ENCODE data around the gene NCL.
"Not testable (repeated sequence)": the region's sequence is repeated elsewhere in the genome, so short reads cannot be mapped to it uniquely, and the experiment has no call there.

NCL gene

GRCh38 chr2:231454361-231454791 is 9.9 kb downstream of the NCL start:
- Histone ChIP-seq H3K9ac (ENCODE audit: low read depth, low read length) (no peak overlapping the region), H3K4me2 (ENCODE audit: low read length) (no peak overlapping the region), H3K9me3 (replicated peaks; ENCODE audit: low read length) (no peaks in the 10 kb centered on the region), H3K4me3 (ENCODE audit: low read length) (no peak overlapping the region), H3K27me3 (ENCODE audit: control insufficient read depth, insufficient read depth, low read length) (no peaks in the 10 kb centered on the region), H3K4me1 (ENCODE audit: control insufficient read depth, insufficient read depth, low read length) (no peaks in the 10 kb centered on the region), H3K36me3 (ENCODE audit: insufficient read depth, low read length) (peaks cover 74% of the 10 kb centered on the region)

DNA sequence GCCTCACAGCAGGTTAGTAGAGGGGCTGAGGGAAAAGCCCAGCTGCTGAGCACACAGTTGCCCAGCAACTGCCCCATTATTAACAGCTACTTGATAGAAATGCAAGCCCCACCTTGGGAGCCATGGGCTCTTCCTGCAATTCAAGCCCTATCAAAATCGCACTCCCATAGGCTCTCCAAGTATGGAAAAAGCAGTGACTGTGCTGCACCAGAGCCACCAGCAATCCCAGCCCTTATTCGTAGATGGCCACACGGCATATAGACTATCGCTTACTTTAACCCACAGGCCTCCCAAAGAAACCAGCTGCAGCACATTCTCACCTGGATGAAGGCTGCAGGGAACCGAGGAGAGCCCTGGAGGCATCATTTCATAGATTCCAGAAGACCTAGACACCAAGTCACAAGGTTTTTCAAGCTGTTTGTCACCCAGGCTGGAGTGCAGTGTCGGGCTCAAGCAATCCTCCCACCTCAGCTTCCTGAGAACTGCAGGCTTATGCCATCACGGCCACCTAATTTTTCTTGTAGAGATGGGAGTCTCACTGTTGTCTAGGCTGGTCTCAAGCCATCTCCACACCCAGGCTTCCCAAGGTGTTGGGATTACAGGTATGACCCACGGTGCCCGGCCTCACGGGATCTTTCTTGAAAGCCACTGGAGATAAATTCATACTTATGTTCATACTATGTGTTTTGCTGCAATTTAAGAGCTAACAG is 11.3 kb downstream of the NCL start:
- Histone ChIP-seq H3K27me3 (ENCODE audit: control insufficient read depth, insufficient read depth, low read length) (no peaks in the 10 kb centered on the region), H3K9me3 (replicated peaks; ENCODE audit: low read length) (no peaks in the 10 kb centered on the region), H3K9ac (ENCODE audit: low read depth, low read length) (no peak overlapping the region), H3K4me1 (ENCODE audit: control insufficient read depth, insufficient read depth, low read length) (no peaks in the 10 kb centered on the region), H3K36me3 (ENCODE audit: insufficient read depth, low read length) (peaks cover 60% of the 10 kb centered on the region), H3K4me3 (ENCODE audit: low read length) (no peak overlapping the region), H3K4me2 (ENCODE audit: low read length) (no peak overlapping the region)

GRCh38 chr2:231450548-231450989 is 13.7 kb downstream of the NCL start:
- Histone ChIP-seq H3K36me3 (ENCODE audit: insufficient read depth, low read length) (peaks cover 36% of the 10 kb centered on the region), H3K9me3 (replicated peaks; ENCODE audit: low read length) (no peaks in the 10 kb centered on the region), H3K27me3 (ENCODE audit: control insufficient read depth, insufficient read depth, low read length) (no peaks in the 10 kb centered on the region), H3K4me2 (ENCODE audit: low read length) (no peak overlapping the region), H3K4me1 (ENCODE audit: control insufficient read depth, insufficient read depth, low read length) (no peaks in the 10 kb centered on the region), H3K9ac (ENCODE audit: low read depth, low read length) (no peak overlapping the region), H3K4me3 (ENCODE audit: low read length) (no peak overlapping the region)

DNA sequence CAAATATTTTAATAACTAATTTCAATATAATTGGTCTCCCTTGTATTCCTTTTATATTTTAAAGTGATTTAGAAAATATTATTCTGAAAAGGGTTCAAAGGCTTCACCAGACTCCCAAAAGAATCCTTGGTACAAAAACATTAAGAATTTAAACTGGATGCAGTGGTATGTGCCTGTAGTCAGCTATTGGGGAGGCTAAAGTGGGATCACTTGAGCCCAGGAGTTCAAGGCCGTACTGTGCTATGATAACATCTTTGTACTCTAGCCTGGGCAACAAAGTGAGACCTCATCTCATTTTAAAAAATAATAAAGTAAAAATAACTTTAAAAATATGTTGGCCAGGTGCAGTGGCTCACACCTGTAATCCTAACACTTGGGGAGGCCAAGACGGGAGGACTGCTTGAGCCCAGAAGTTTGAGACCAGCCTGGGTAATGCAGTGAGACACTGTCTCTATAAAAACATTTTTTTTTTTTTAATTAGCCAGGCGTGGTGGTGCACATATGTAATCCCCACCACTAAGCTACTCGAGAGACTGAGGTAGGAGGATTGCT is 14.7 kb downstream of the NCL start:
- H3K27me3 ChIP-seq (ENCODE audit: control insufficient read depth, insufficient read depth, low read length) = no peaks in the 10 kb centered on the region
- no peak overlapping the region for H3K9ac ChIP-seq (ENCODE audit: low read depth, low read length)
- no peaks in the 10 kb centered on the region for H3K9me3 ChIP-seq (replicated peaks; ENCODE audit: low read length)
- H3K4me3 ChIP-seq (ENCODE audit: low read length) = no peak overlapping the region
- H3K36me3 ChIP-seq (ENCODE audit: insufficient read depth, low read length) = peaks cover 26% of the 10 kb centered on the region
- H3K4me1 ChIP-seq (ENCODE audit: control insufficient read depth, insufficient read depth, low read length) = no peaks in the 10 kb centered on the region
- no peak overlapping the region for H3K4me2 ChIP-seq (ENCODE audit: low read length)

DNA sequence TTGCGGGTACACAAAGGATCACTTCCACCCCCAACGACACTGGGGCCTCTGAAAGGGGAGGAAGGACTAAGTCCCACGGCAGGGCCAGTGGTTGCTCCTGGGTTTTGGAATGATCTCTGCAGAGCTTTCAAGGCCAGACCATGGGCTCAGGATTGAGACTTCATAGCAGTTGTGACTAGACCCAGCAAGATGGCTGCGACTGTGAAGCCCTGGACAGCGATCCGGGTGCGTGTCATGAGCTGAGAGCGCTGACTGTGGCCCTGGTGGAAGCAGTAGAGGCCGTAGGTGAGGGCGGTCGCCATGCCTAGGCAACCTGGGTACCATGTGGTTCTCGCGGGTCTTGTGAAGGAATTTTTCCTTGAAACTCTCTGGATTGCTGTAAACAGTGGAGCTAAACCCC is 27.3 kb downstream of the NCL start:
- H3K4me3 ChIP-seq (ENCODE audit: low read length) = no peak overlapping the region

GRCh38 chr2:231433990-231434389 is 30.3 kb downstream of the NCL start:
- H3K4me3 ChIP-seq (ENCODE audit: low read length) = no peak overlapping the region
- H3K27me3 ChIP-seq (ENCODE audit: control insufficient read depth, insufficient read depth, low read length) = no peaks in the 10 kb centered on the region
- H3K4me2 ChIP-seq (ENCODE audit: low read length) = no peak overlapping the region
- H3K9ac ChIP-seq (ENCODE audit: low read depth, low read length) = no peak overlapping the region
- no peaks in the 10 kb centered on the region for H3K4me1 ChIP-seq (ENCODE audit: control insufficient read depth, insufficient read depth, low read length)
- no peaks in the 10 kb centered on the region for H3K9me3 ChIP-seq (replicated peaks; ENCODE audit: low read length)
- no peaks in the 10 kb centered on the region for H3K36me3 ChIP-seq (ENCODE audit: insufficient read depth, low read length)

More for the DNA sequence above, 27.3 kb downstream of the NCL start:
- Histone ChIP-seq H3K9me3 (replicated peaks; ENCODE audit: low read length) (no peaks in the 10 kb centered on the region), H3K27me3 (ENCODE audit: control insufficient read depth, insufficient read depth, low read length) (no peaks in the 10 kb centered on the region), H3K4me2 (ENCODE audit: low read length) (no peak overlapping the region), H3K9ac (ENCODE audit: low read depth, low read length) (no peak overlapping the region), H3K4me1 (ENCODE audit: control insufficient read depth, insufficient read depth, low read length) (no peaks in the 10 kb centered on the region), H3K36me3 (ENCODE audit: insufficient read depth, low read length) (no peaks in the 10 kb centered on the region)

GRCh38 chr2:231431606-231432005 is 32.7 kb downstream of the NCL start:
- H3K27me3 ChIP-seq (ENCODE audit: control insufficient read depth, insufficient read depth, low read length) = no peaks in the 10 kb centered on the region
- H3K4me2 ChIP-seq (ENCODE audit: low read length) = no peak overlapping the region
- H3K4me1 ChIP-seq (ENCODE audit: control insufficient read depth, insufficient read depth, low read length) = no peaks in the 10 kb centered on the region
- no peak overlapping the region for H3K4me3 ChIP-seq (ENCODE audit: low read length)
- no peaks in the 10 kb centered on the region for H3K9me3 ChIP-seq (replicated peaks; ENCODE audit: low read length)
- no peaks in the 10 kb centered on the region for H3K36me3 ChIP-seq (ENCODE audit: insufficient read depth, low read length)
- H3K9ac ChIP-seq (ENCODE audit: low read depth, low read length) = no peak overlapping the region

GRCh38 chr2:231430437-231430836 is 33.8 kb downstream of the NCL start:
- H3K4me3 ChIP-seq (ENCODE audit: low read length); H3K9ac ChIP-seq (ENCODE audit: low read depth, low read length); H3K4me2 ChIP-seq (ENCODE audit: low read length); H3K9me3 ChIP-seq (replicated peaks; ENCODE audit: low read length); H3K27me3 ChIP-seq (ENCODE audit: control insufficient read depth, insufficient read depth, low read length); H3K4me1 ChIP-seq (ENCODE audit: control insufficient read depth, insufficient read depth, low read length); H3K36me3 ChIP-seq (ENCODE audit: insufficient read depth, low read length): not testable (repeated sequence)

- H3K4me1 ChIP-seq (ENCODE audit: control insufficient read depth, insufficient read depth, low read length) = no peaks in the 10 kb centered on the region
- H3K9me3 ChIP-seq (replicated peaks; ENCODE audit: low read length) = no peaks in the 10 kb centered on the region
- no peak overlapping the region for H3K4me2 ChIP-seq (ENCODE audit: low read length)
- H3K36me3 ChIP-seq (ENCODE audit: insufficient read depth, low read length) = no peaks in the 10 kb centered on the region
- H3K9ac ChIP-seq (ENCODE audit: low read depth, low read length) = no peak overlapping the region
- H3K27me3 ChIP-seq (ENCODE audit: control insufficient read depth, insufficient read depth, low read length) = peaks cover 4% of the 10 kb centered on the region
- no peak overlapping the region for H3K4me3 ChIP-seq (ENCODE audit: low read length)
Observed at GRCh38 chr2:231429901-231430300, 34.4 kb downstream of the NCL start.

DNA sequence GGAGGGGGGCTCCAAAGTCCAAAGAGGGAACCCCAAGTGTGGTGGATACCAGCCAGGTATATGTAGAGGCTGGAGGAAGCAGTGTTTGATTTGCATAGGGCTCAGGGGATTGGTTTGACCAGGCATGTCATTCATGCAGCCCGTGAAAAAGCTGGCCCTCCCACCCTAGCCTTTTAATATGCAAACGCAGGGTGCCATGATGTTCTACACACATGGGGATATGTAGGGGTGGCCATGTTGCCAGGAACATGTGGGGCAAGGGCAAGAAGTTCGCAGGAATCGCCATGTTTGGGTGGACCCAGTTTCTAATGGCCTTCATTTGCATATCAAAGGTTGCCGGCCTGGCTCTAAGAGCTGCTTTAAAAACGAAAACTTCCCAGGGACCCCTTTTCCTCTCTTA is 35.1 kb downstream of the NCL start:
- Histone ChIP-seq H3K9ac (ENCODE audit: low read depth, low read length) (no peak overlapping the region), H3K4me3 (ENCODE audit: low read length) (no peak overlapping the region), H3K36me3 (ENCODE audit: insufficient read depth, low read length) (no peaks in the 10 kb centered on the region), H3K27me3 (ENCODE audit: control insufficient read depth, insufficient read depth, low read length) (peaks cover 4% of the 10 kb centered on the region), H3K4me2 (ENCODE audit: low read length) (no peak overlapping the region), H3K9me3 (replicated peaks; ENCODE audit: low read length) (no peaks in the 10 kb centered on the region), H3K4me1 (ENCODE audit: control insufficient read depth, insufficient read depth, low read length) (no peaks in the 10 kb centered on the region)

DNA sequence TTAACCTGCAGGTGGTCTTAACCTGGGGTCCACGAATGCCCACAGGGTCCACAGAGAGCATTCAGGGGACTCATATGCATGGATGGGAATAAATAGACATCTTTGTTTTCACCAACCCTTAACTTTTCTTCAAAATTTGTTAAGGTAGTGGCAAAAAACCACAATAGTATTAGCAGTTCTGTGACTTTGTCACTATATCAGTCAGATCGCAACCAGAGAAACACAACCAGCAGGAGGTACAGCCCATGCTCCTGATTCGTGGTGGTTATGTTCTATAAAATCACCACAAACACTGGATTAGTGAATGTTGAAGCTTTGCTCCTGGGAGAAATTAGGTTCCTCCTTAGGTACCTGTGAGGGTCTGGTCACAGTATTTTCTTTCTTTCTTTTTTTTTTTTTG is 37.2 kb downstream of the NCL start:
- H3K36me3 ChIP-seq (ENCODE audit: insufficient read depth, low read length) = no peaks in the 10 kb centered on the region
- peaks cover 5% of the 10 kb centered on the region for H3K27me3 ChIP-seq (ENCODE audit: control insufficient read depth, insufficient read depth, low read length)
- H3K4me1 ChIP-seq (ENCODE audit: control insufficient read depth, insufficient read depth, low read length) = no peaks in the 10 kb centered on the region
- no peak overlapping the region for H3K9ac ChIP-seq (ENCODE audit: low read depth, low read length)
- no peak overlapping the region for H3K4me2 ChIP-seq (ENCODE audit: low read length)
- no peaks in the 10 kb centered on the region for H3K9me3 ChIP-seq (replicated peaks; ENCODE audit: low read length)
- H3K4me3 ChIP-seq (ENCODE audit: low read length) = no peak overlapping the region
